Keratinocyte (primary cell): ENCODE data around the gene STX16. TPM values are rescaled to one million over a fixed set of nuclear protein-coding genes. Genes with fewer than 3 reads are reported as not detected.

Experiments used
- DNase-seq: peaks from one replicate; pipeline ENCODE4 v3.0.0-alpha.2; 2011; ENCODE audit warnings: low read depth, missing footprints, low spot score
- FAIRE-seq: peaks from 2 replicates; lab custom pipeline; 2011; peaks lifted over from hg19 to GRCh38; lab: Jason Lieb, UNC
- H2AFZ ChIP-seq: 2 replicates; pipeline ENCODE4 v1.6.0; 2012; ENCODE audit warnings: low read length, control low read depth, inconsistent platforms; ENCODE audit not compliant: control insufficient read depth
- H3K27ac ChIP-seq: 2 replicates; pipeline ENCODE4 v1.5.1; 2011; ENCODE audit warnings: low read length; ENCODE audit not compliant: control insufficient read depth, insufficient read depth
- H3K27me3 ChIP-seq: 3 replicates; pipeline ENCODE4 v1.6.0; 2011; ENCODE audit warnings: low read length; ENCODE audit not compliant: control insufficient read depth, insufficient read depth; ENCODE audit errors: extremely low read depth
- H3K36me3 ChIP-seq, 2 experiments: 2 replicates in 1 of 2; 3 replicates in 1 of 2; pipeline ENCODE4 v1.5.1; 2011; ENCODE audit warnings: low read length in 2 of 2, mild to moderate bottlenecking in 1 of 2; ENCODE audit not compliant: control insufficient read depth in 2 of 2, insufficient read depth in 2 of 2; ENCODE audit errors: extremely low read depth in 1 of 2
- H3K4me1 ChIP-seq: 3 replicates; pipeline ENCODE4 v1.5.1; 2011; ENCODE audit warnings: low read length; ENCODE audit not compliant: control insufficient read depth, insufficient read depth; ENCODE audit errors: extremely low read depth
- H3K4me2 ChIP-seq: 3 replicates; pipeline ENCODE4 v1.6.0; 2011; ENCODE audit warnings: low read depth, low read length; ENCODE audit not compliant: control insufficient read depth, insufficient read depth; ENCODE audit errors: extremely low read depth
- H3K4me3 ChIP-seq, 3 experiments: fragments of 200-600 bp in 1 of 3; sonication (generic) in 1 of 3; 2 replicates in 2 of 3; 3 replicates in 1 of 3; pipeline ENCODE4 v1.5.1; 2011 to 2016; ENCODE audit warnings: low read length in 3 of 3, mild to moderate bottlenecking in 3 of 3, control low read depth in 2 of 3, inconsistent platforms in 1 of 3, low read depth in 1 of 3, mixed read lengths in 1 of 3, mixed run types in 1 of 3, moderate library complexity in 1 of 3; ENCODE audit not compliant: control insufficient read depth in 2 of 3, insufficient read depth in 2 of 3; ENCODE audit errors: extremely low read depth in 1 of 3
- H3K79me2 ChIP-seq: 2 replicates; pipeline ENCODE4 v1.6.0; 2012; ENCODE audit warnings: low read length; ENCODE audit not compliant: control insufficient read depth, insufficient read depth
- H3K9ac ChIP-seq: 3 replicates; pipeline ENCODE4 v1.6.0; 2011; ENCODE audit warnings: low read length; ENCODE audit not compliant: control insufficient read depth, insufficient read depth; ENCODE audit errors: extremely low read depth
- H3K9me1 ChIP-seq: 3 replicates; pipeline ENCODE4 v1.6.0; 2011; ENCODE audit warnings: low read length; ENCODE audit not compliant: control insufficient read depth, insufficient read depth; ENCODE audit errors: extremely low read depth
- H3K9me3 ChIP-seq: 2 replicates; pipeline ENCODE4 v1.5.1; 2012; ENCODE audit warnings: low read depth, low read length; ENCODE audit not compliant: control insufficient read depth
- H4K20me1 ChIP-seq: 3 replicates; pipeline ENCODE4 v1.6.0; 2011; ENCODE audit warnings: low read length; ENCODE audit not compliant: control insufficient read depth, insufficient read depth; ENCODE audit errors: extremely low read depth
- CTCF ChIP-seq, 3 experiments: IDR thresholded peaks in 1 of 3; conservative IDR thresholded peaks in 1 of 3; optimal IDR thresholded peaks in 1 of 3; 2 replicates in 2 of 3; 3 replicates in 1 of 3; pipeline versions ENCODE3 to v1.5.1; 2011; ENCODE audit warnings: low read length in 3 of 3, mild to moderate bottlenecking in 3 of 3, moderate library complexity in 2 of 3, control low read depth in 1 of 3, inconsistent platforms in 1 of 3; ENCODE audit not compliant: insufficient read depth in 2 of 3; ENCODE audit errors: extremely low read depth in 1 of 3
- EZH2 ChIP-seq: IDR thresholded peaks from one replicate; pipeline ENCODE4 v1.6.1; 2012; ENCODE audit warnings: inconsistent platforms, mild to moderate bottlenecking, low read length, moderate library complexity
- dilution Hi-C: fragments of 300-500 bp; cut with MboI; formaldehyde crosslinking; loops from one replicate; pipeline ENCODE4 v1.7.0; 2020; ENCODE audit warnings: low sequenced_read_pairs; ENCODE audit not compliant: extremely low pct_ligation_motif_present
- polyA plus RNA-seq, 5 experiments: library from polyadenylated mRNA; depleted of rRNA in 3 of 5; stranded (reverse) in 3 of 5; stranded (forward) in 1 of 5; unstranded in 1 of 5; fragments of >200 nt; gene quantifications; 1 replicate in 1 of 5; 2 replicates in 3 of 5; 3 replicates in 1 of 5; pipeline versions ENCODE4 v1.2.1 to v1.2.3, GENCODE V29; 2011 to 2012; ENCODE audit warnings: missing spikeins in 2 of 5, low read depth in 1 of 5, low replicate concordance in 1 of 5

The STX16 gene
- polyA plus RNA-seq, 1 donor (not counting 4 experiments of a cell fraction or from before 2014, with no cell fraction given): 69.7 TPM

- Histone ChIP-seq H3K36me3 (peaks cover 26 to 34% of the 10 kb centered on the region in 2 experiments), H3K79me2 (peaks cover 3% of the 10 kb centered on the region), H3K27me3 (no peaks in the 10 kb centered on the region), H3K4me3 (no peak overlapping the region), H3K9me1 (no peaks in the 10 kb centered on the region), H3K9ac (no peak overlapping the region), H4K20me1 (no peaks in the 10 kb centered on the region), H3K4me2 (no peak overlapping the region), H2AFZ (no peak overlapping the region), H3K27ac (no peak overlapping the region), H3K4me1 (no peaks in the 10 kb centered on the region), H3K9me3 (no peaks in the 10 kb centered on the region)
- dilution Hi-C loops: no loop called here
- DNase-seq: no peak
- TF ChIP-seq EZH2 (no peak), CTCF (optimal IDR thresholded peaks at IDR 0.05 in 1 of 3, IDR thresholded peaks at IDR 0.05 in 1 of 3, conservative IDR thresholded peaks at IDR 0.05 in 1 of 3; ENCODE audit: extremely low read depth in 1 of 3, insufficient read depth in 2 of 3, low read length in 3 of 3) (no peak)
- no peak for FAIRE-seq
Measured at GRCh38 chr20:58675146-58675584, 24.1 kb downstream of the STX16 start.

- no peaks in the 10 kb centered on the region for H3K27me3 ChIP-seq
- peaks cover 28 to 30% of the 10 kb centered on the region in 2 experiments for H3K36me3 ChIP-seq
- no peak overlapping the region for H3K9ac ChIP-seq
- no peak overlapping the region for H3K4me3 ChIP-seq
- H3K27ac ChIP-seq: no peak overlapping the region
- no peaks in the 10 kb centered on the region for H3K9me1 ChIP-seq
- peaks cover under 1% of the 10 kb centered on the region for H3K79me2 ChIP-seq
- H4K20me1 ChIP-seq: no peaks in the 10 kb centered on the region
- no peak for DNase-seq
- no peak for FAIRE-seq
- no peak overlapping the region for H2AFZ ChIP-seq
- TF ChIP-seq EZH2 (no peak), CTCF (optimal IDR thresholded peaks at IDR 0.05 in 1 of 3, IDR thresholded peaks at IDR 0.05 in 1 of 3, conservative IDR thresholded peaks at IDR 0.05 in 1 of 3; ENCODE audit: extremely low read depth in 1 of 3, insufficient read depth in 2 of 3, low read length in 3 of 3) (no peak)
- dilution Hi-C loops: no loop called here
- no peaks in the 10 kb centered on the region for H3K9me3 ChIP-seq
- H3K4me2 ChIP-seq: no peak overlapping the region
- no peaks in the 10 kb centered on the region for H3K4me1 ChIP-seq
Measured at GRCh38 chr20:58675641-58676040, 24.6 kb downstream of the STX16 start.
